ENCODE results near the gene CCDC146. TPM values are rescaled to one million over a fixed set of nuclear protein-coding genes. Genes with fewer than 3 reads are reported as not detected.
"Not testable (repeated sequence)": the region's sequence is repeated elsewhere in the genome, so short reads cannot be mapped to it uniquely, and the experiment has no call there.

CCDC146 gene
- total and polyA plus RNA-seq, 4 donors: 19.6 to 30.5 (median 24.3) TPM

DNA sequence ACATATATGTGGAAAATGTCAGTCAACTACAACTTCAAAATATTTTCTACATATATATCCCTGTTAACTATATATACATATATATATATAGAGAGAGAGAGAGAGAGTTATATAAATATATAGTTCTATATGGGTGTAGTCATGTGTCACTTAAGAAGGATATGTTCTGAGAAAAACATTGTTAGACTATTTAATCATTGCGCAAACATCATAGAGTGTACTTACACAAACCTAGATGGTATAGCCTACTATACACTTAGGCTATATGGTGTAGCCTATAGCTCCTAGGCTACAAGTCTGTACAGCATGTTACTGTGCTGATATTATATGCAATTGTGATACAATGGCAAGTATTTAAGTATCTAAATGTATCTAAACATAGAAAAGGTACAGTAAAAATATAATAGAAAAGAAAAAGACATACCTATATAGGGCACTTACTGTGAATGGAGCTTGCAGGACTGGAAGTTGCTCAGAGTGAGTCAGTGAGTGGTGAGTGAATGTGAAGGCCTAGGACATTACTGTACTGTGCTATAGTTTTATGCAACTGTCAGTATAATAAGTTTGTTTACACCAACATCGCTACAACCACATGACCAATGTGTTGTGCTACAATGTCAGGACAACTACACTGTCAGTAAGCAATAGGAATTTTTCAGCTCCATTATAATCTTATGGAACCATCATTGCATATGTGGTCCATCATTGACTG, 95.2 kb downstream of the CCDC146 start:
- Histone ChIP-seq H3K27me3 (ENCODE audit: control insufficient read depth, insufficient read depth, low read length) (no peaks in the 10 kb centered on the region), H3K27ac (ENCODE audit: low read depth, low read length) (no peak overlapping the region), H3K4me3 (ENCODE audit: low read depth, low read length) (no peak overlapping the region), H3K9me3 (ENCODE audit: control insufficient read depth, insufficient read depth, low read length) (peaks cover 2% of the 10 kb centered on the region), H3K4me1 (ENCODE audit: control insufficient read depth, insufficient read depth, low read length) (no peaks in the 10 kb centered on the region), H3K36me3 (ENCODE audit: control insufficient read depth, insufficient read depth, low read length) (no peaks in the 10 kb centered on the region)
- no peak for DNase-seq (ENCODE audit: low read depth in 4 of 6, low spot score in 6 of 6)
- no CpG with 5 or more reads among the region's 2 CpGs for WGBS (ENCODE audit: insufficient coverage)

DNA sequence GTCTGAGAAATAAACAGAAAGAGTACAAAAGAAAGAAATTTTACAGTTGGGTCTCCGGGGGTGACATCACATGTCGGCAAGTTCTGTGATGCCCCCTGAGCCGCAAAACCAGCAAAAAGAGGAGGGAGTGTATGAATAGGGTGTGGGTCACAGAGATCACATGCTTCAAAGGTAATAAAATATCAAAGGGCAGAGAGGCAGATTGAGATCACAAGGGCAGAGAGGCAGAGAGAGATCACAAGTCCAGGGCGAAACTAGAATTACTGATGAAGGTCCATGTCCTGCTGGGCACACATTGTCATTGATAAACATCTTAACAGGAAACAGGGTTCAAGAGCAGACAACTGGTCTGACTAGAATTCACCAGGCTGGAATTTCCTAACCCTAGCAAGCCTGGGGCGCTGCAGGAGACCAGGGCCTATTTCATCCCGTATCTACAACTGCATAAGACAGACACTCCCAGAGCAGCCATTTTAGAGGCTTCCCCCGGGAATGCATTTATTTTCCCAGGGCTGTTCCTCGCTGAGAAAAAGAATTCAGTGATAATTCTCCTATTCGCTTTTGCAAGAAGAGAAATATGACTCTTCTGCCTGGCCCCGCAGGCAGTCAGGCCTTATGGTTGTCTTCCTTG, 97.4 kb downstream of the CCDC146 start:
- DNase-seq (ENCODE audit: low read depth in 4 of 6, low spot score in 6 of 6); H3K4me1 ChIP-seq (ENCODE audit: control insufficient read depth, insufficient read depth, low read length); H3K4me3 ChIP-seq (ENCODE audit: low read depth, low read length); H3K9me3 ChIP-seq (ENCODE audit: control insufficient read depth, insufficient read depth, low read length); H3K27me3 ChIP-seq (ENCODE audit: control insufficient read depth, insufficient read depth, low read length); H3K27ac ChIP-seq (ENCODE audit: low read depth, low read length); H3K36me3 ChIP-seq (ENCODE audit: control insufficient read depth, insufficient read depth, low read length): not testable (repeated sequence)
- WGBS (ENCODE audit: insufficient coverage): 92% methylated on average over 10 of the region's 10 CpGs

DNA sequence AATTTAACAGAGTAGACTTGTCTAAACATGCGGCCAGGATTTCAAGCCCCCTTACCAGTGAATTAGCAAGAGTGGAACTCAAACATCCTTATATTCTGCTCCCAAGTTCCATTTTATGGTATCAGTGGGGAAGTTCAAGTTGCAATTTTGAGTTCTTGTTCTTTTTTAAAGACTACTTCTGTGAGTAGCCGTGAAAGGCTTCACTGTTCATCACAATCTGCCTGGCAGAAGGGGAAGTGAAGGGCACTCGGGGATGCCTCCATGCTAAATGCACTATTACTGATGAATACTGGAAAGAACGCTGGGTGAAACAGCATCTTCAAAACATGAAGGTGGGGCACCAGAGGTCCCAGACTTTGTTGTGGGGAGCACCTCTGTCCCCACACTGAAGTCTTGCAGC, 99.7 kb downstream of the CCDC146 start:
- H3K27me3 ChIP-seq (ENCODE audit: control insufficient read depth, insufficient read depth, low read length): no peaks in the 10 kb centered on the region
- no peak for DNase-seq (ENCODE audit: low read depth in 4 of 6, low spot score in 6 of 6)
- 86% methylated on average over 3 of the region's 4 CpGs for WGBS (ENCODE audit: insufficient coverage)
- no peaks in the 10 kb centered on the region for H3K4me1 ChIP-seq (ENCODE audit: control insufficient read depth, insufficient read depth, low read length)
- no peaks in the 10 kb centered on the region for H3K36me3 ChIP-seq (ENCODE audit: control insufficient read depth, insufficient read depth, low read length)
- no peak overlapping the region for H3K4me3 ChIP-seq (ENCODE audit: low read depth, low read length)
- peaks cover 2% of the 10 kb centered on the region for H3K9me3 ChIP-seq (ENCODE audit: control insufficient read depth, insufficient read depth, low read length)
- no peak overlapping the region for H3K27ac ChIP-seq (ENCODE audit: low read depth, low read length)

DNA sequence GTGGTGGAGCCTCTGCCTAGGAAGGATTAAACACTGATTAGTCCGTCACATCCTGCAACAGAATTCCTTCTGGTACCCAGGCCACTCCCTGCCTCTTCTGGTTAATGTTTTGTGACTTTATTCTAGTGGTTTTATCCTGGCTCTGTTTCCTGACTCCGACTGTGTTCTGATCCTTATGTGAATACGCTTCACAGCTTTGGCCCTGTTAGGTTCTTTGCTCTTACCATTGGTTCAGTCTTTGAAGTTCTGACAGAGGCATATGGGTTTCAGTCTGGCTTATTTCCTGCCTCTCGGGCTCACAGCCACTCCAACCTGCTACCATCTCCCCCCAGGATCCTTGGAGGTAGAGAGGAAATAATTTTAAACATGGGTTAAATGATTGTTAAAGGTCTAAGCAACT, 100.4 kb downstream of the CCDC146 start:
- Histone ChIP-seq H3K4me1 (ENCODE audit: control insufficient read depth, insufficient read depth, low read length) (no peaks in the 10 kb centered on the region), H3K4me3 (ENCODE audit: low read depth, low read length) (no peak overlapping the region), H3K27ac (ENCODE audit: low read depth, low read length) (no peak overlapping the region), H3K9me3 (ENCODE audit: control insufficient read depth, insufficient read depth, low read length) (peaks cover 2% of the 10 kb centered on the region), H3K27me3 (ENCODE audit: control insufficient read depth, insufficient read depth, low read length) (no peaks in the 10 kb centered on the region), H3K36me3 (ENCODE audit: control insufficient read depth, insufficient read depth, low read length) (no peaks in the 10 kb centered on the region)
- no peak for DNase-seq (ENCODE audit: low read depth in 4 of 6, low spot score in 6 of 6)
- 95% methylated on average over 3 of the region's 4 CpGs for WGBS (ENCODE audit: insufficient coverage)

DNA sequence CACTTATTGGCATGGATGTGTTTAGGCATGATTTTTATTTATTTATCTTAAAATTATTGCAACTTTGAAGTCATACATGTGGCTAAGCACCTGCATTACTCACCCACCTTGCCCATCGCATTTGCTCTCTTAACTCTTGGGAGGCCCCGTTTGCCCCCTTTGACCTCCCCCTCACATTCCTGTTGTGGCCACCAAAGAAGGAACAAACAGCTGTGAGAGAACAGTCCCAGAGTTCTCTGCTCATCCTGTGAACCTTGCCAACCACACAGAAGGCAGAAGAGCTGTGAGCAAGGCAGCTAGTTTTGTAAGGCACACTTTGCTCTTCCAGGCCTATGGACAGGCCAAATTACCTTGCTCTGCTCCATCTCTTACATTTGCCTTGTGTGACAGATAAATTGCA, 100.8 kb downstream of the CCDC146 start:
- DNase-seq (ENCODE audit: low read depth in 4 of 6, low spot score in 6 of 6): no peak
- H3K4me3 ChIP-seq (ENCODE audit: low read depth, low read length): no peak overlapping the region
- H3K36me3 ChIP-seq (ENCODE audit: control insufficient read depth, insufficient read depth, low read length): no peaks in the 10 kb centered on the region
- H3K27ac ChIP-seq (ENCODE audit: low read depth, low read length): no peak overlapping the region
- H3K4me1 ChIP-seq (ENCODE audit: control insufficient read depth, insufficient read depth, low read length): no peaks in the 10 kb centered on the region
- H3K27me3 ChIP-seq (ENCODE audit: control insufficient read depth, insufficient read depth, low read length): no peaks in the 10 kb centered on the region
- peaks cover 2% of the 10 kb centered on the region for H3K9me3 ChIP-seq (ENCODE audit: control insufficient read depth, insufficient read depth, low read length)
- 67% methylated on average over 2 of the region's 2 CpGs for WGBS (ENCODE audit: insufficient coverage)

DNA sequence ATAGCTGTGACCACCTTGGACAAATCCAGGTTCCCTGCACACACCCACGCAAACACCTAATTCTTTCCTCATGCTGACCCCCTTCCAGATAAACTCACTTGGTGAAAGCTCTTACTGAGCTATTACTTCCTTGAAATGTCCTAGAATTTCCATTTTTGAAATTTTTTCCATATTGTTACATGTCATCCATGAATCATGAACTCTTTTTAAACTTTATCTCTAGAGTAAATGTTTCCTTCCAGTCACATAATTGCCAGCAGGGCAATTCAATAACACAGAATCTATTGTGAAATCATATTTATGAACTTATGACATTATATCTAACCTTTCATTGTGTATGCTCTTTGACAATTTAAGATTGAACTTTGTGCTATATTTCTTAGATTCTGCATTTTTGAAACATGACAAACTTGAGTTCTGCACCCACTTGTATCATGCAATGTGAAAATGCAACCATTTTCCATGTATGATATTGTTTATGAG, 104.0 kb downstream of the CCDC146 start:
- H3K27me3 ChIP-seq (ENCODE audit: control insufficient read depth, insufficient read depth, low read length): no peaks in the 10 kb centered on the region
- H3K4me1 ChIP-seq (ENCODE audit: control insufficient read depth, insufficient read depth, low read length): no peaks in the 10 kb centered on the region
- 100% methylated on average over 1 of the region's 1 CpG for WGBS (ENCODE audit: insufficient coverage)
- H3K27ac ChIP-seq (ENCODE audit: low read depth, low read length): no peak overlapping the region
- DNase-seq (ENCODE audit: low read depth in 4 of 6, low spot score in 6 of 6): no peak
- H3K9me3 ChIP-seq (ENCODE audit: control insufficient read depth, insufficient read depth, low read length): peaks cover 3% of the 10 kb centered on the region
- H3K4me3 ChIP-seq (ENCODE audit: low read depth, low read length): no peak overlapping the region
- H3K36me3 ChIP-seq (ENCODE audit: control insufficient read depth, insufficient read depth, low read length): no peaks in the 10 kb centered on the region

DNA sequence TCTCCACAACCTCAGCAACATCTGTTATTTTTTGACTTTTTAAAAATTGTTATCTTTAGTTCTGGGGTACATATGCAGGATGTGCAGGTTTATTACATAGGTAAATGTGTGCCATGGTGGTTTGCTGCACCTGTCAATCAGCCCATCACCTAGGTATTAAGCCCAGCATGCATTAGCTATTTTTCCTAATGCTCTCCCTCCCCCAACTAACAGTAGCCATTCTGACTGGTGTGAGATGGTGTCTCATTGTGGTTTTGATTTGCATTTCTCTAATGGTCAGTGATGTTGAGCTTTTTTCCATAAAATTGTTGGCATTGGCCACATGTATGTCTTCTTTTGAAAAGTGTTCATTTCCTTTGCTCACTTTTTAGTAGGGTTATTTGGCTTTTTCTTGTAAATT, 106.4 kb downstream of the CCDC146 start:
- H3K36me3 ChIP-seq (ENCODE audit: control insufficient read depth, insufficient read depth, low read length); H3K4me3 ChIP-seq (ENCODE audit: low read depth, low read length); H3K27ac ChIP-seq (ENCODE audit: low read depth, low read length); DNase-seq (ENCODE audit: low read depth in 4 of 6, low spot score in 6 of 6); H3K27me3 ChIP-seq (ENCODE audit: control insufficient read depth, insufficient read depth, low read length); H3K9me3 ChIP-seq (ENCODE audit: control insufficient read depth, insufficient read depth, low read length); H3K4me1 ChIP-seq (ENCODE audit: control insufficient read depth, insufficient read depth, low read length): not testable (repeated sequence)

DNA sequence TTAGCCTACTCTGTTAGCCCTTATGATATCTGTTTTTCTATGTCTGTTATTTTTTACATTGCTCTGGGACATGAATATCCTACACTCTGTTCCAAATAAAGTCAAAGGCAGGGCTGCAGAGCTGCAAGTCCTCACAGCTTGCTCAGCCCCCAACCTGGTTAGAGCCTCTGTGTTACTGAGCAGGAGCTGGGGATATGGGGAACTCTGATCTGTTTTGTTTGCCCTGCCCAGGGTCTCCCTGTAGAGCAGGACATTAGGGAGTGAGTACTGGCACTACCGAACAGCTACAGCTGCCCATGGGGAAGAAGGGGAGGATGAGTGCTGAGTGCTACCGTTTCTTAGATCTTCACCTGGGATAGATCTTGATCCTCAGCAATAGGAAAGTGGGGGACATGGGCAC, 110.1 kb downstream of the CCDC146 start:
- Histone ChIP-seq H3K27ac (ENCODE audit: low read depth, low read length) (no peak overlapping the region), H3K4me3 (ENCODE audit: low read depth, low read length) (no peak overlapping the region), H3K27me3 (ENCODE audit: control insufficient read depth, insufficient read depth, low read length) (no peaks in the 10 kb centered on the region), H3K9me3 (ENCODE audit: control insufficient read depth, insufficient read depth, low read length) (peaks cover 3% of the 10 kb centered on the region), H3K36me3 (ENCODE audit: control insufficient read depth, insufficient read depth, low read length) (peaks cover under 1% of the 10 kb centered on the region), H3K4me1 (ENCODE audit: control insufficient read depth, insufficient read depth, low read length) (no peaks in the 10 kb centered on the region)
- no peak for DNase-seq (ENCODE audit: low read depth in 4 of 6, low spot score in 6 of 6)
- WGBS (ENCODE audit: insufficient coverage): 60% methylated on average over 2 of the region's 2 CpGs

DNA sequence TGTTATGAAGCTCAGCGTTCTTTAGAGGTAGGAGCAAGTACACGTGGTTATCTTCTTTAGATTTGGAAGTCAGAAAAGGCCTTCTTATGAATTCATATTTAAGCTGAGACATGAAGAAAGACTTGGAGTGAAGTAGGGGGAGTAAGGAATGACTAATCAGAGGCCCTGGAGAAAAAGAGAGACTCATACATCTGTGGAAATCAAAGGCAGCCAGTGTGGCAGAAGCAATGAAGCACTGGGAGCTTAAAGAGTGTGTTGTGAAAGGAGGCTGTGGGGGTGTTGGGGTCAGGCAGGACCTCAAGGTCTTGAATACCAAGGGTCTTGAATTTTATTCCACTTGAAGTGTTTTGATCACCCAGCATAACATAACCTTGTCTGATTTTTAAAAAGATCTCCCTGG, 112.9 kb downstream of the CCDC146 start:
- H3K4me1 ChIP-seq (ENCODE audit: control insufficient read depth, insufficient read depth, low read length): peaks cover 4% of the 10 kb centered on the region
- H3K36me3 ChIP-seq (ENCODE audit: control insufficient read depth, insufficient read depth, low read length): peaks cover 4% of the 10 kb centered on the region
- no peaks in the 10 kb centered on the region for H3K27me3 ChIP-seq (ENCODE audit: control insufficient read depth, insufficient read depth, low read length)
- WGBS (ENCODE audit: insufficient coverage): 100% methylated on average over 2 of the region's 2 CpGs
- DNase-seq (ENCODE audit: low read depth in 4 of 6, low spot score in 6 of 6): no peak
- no peak overlapping the region for H3K4me3 ChIP-seq (ENCODE audit: low read depth, low read length)
- peaks cover 2% of the 10 kb centered on the region for H3K9me3 ChIP-seq (ENCODE audit: control insufficient read depth, insufficient read depth, low read length)
- H3K27ac ChIP-seq (ENCODE audit: low read depth, low read length): no peak overlapping the region

DNA sequence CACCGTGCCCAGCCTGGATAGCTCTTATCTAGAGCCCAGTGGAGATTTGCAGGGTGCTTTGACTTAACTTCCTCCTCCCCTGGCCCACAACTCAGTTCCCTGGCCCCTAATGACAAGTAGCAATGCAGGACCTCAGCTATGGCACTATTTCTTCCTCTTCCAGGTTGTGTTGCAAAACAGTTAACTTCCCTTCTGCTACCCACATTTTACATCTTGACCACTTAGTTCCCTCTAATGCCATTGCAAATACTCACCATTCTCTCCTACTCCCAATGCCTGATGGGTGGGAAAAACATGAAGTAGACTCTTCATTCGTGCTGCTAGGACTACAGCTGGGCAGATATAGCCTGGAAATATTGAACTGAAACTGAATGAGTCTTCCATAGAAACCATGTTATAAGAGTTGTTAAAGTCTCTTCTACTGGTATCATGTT, 116.3 kb downstream of the CCDC146 start:
- H3K36me3 ChIP-seq (ENCODE audit: control insufficient read depth, insufficient read depth, low read length): peaks cover 4% of the 10 kb centered on the region
- no peak overlapping the region for H3K27ac ChIP-seq (ENCODE audit: low read depth, low read length)
- no peaks in the 10 kb centered on the region for H3K27me3 ChIP-seq (ENCODE audit: control insufficient read depth, insufficient read depth, low read length)
- DNase-seq (ENCODE audit: low read depth in 4 of 6, low spot score in 6 of 6): no peak
- no peak overlapping the region for H3K4me3 ChIP-seq (ENCODE audit: low read depth, low read length)
- H3K4me1 ChIP-seq (ENCODE audit: control insufficient read depth, insufficient read depth, low read length): peaks cover 4% of the 10 kb centered on the region
- no peaks in the 10 kb centered on the region for H3K9me3 ChIP-seq (ENCODE audit: control insufficient read depth, insufficient read depth, low read length)
- 88% methylated on average over 1 of the region's 2 CpGs for WGBS (ENCODE audit: insufficient coverage)
